Sigmoid colon (tissue), 7 donors: Measurements from ENCODE around the gene FAM98C. TPM values are rescaled to one million over a fixed set of nuclear protein-coding genes. Genes with fewer than 3 reads are reported as not detected.

ENCODE experiments used
- DNase-seq: peaks from one replicate; pipeline ENCODE4 v3.0.0-alpha.2; 2019
- H3K27ac ChIP-seq, 4 donors: fragments of 200-600 bp; sonication (generic); one replicate each; pipeline ENCODE4 v1.5.1; 2016 to 2019; ENCODE audit warnings: mild to moderate bottlenecking in 1 of 4
- H3K27me3 ChIP-seq, 3 donors: fragments of 200-600 bp; sonication (generic); one replicate each; pipeline ENCODE4 v1.5.1; 2019; ENCODE audit warnings: mild to moderate bottlenecking in 1 of 3
- H3K36me3 ChIP-seq, 4 donors: fragments of 200-600 bp; sonication (generic); one replicate each; pipeline ENCODE4 v1.5.1; 2016 to 2019
- H3K4me1 ChIP-seq, 4 donors: fragments of 200-600 bp; sonication (generic); one replicate each; pipeline ENCODE4 v1.5.1; 2017 to 2019
- H3K4me3 ChIP-seq, 4 donors: fragments of 200-600 bp; sonication (generic); one replicate each; pipeline ENCODE4 v1.5.1; 2017 to 2019; ENCODE audit warnings: mild to moderate bottlenecking in 2 of 4, moderate library complexity in 1 of 4
- H3K9me3 ChIP-seq, 4 donors: fragments of 200-600 bp in 3 of 4; sonication (generic) in 3 of 4; one replicate each; pipeline versions ENCODE4 v1.5.1 to v1.6.1; 2013 to 2019
- EP300 ChIP-seq, 4 donors: sonication (generic); formaldehyde crosslinking; IDR thresholded peaks; one replicate each; pipeline ENCODE4 v1.6.1; 2017; ENCODE audit warnings: antibody characterized with exemption in 4 of 4
- POLR2A ChIP-seq, 2 donors: fragments of 450-650 bp; IDR thresholded peaks; one replicate each; pipeline ENCODE4 v1.6.1; 2016; ENCODE audit warnings: antibody characterized with exemption in 2 of 2, mild to moderate bottlenecking in 2 of 2, moderate library complexity in 2 of 2
- POLR2AphosphoS5 ChIP-seq, 4 donors: sonication (generic); formaldehyde crosslinking; IDR thresholded peaks; one replicate each; pipeline ENCODE4 v1.6.1; 2017; ENCODE audit warnings: antibody characterized with exemption in 4 of 4
- WGBS, 2 donors: extraction: QIAGEN DNeasy Blood & Tissue Kit; methylation state at CpG; one replicate each; pipeline ENCODE4 v1.1.7; 2013; 5-methylcytosine and 5-hydroxymethylcytosine counted together
- intact Hi-C: fragments of 100-400 bp; cut with DNase I; formaldehyde crosslinking; loops from one replicate; pipeline ENCODE4 v1.15.1; 2023
- polyA plus RNA-seq, 3 donors: library from polyadenylated mRNA; stranded (reverse); fragments of 200-250 nt; gene quantifications; one replicate each; pipeline ENCODE4 v1.2.3, GENCODE V29; 2013
- total RNA-seq, 4 donors: library from RNA; depleted of rRNA; stranded (reverse); fragments of >200 nt; gene quantifications; one replicate each; pipeline ENCODE4 v1.1.0, GENCODE V29; 2016
- TF ChIP-seq, protein P1 (sequence below), 4 experiments: fragments of 450-650 bp in 3 of 4; fragments of 200-600 bp in 1 of 4; IDR thresholded peaks; one replicate each; pipeline ENCODE4 v1.5.1; 2016 to 2019; ENCODE audit warnings: antibody characterized with exemption in 4 of 4, mild to moderate bottlenecking in 3 of 4, moderate library complexity in 2 of 4
- donor health status: healthy with polysubstance abuse.
- donor health status: Bipolar disorder and iron deficiency.
- donor health status: healthy.

Gene FAM98C
- total and polyA plus RNA-seq, 7 donors = 17.2 to 30.0 (median 26.1) TPM

- no peak for DNase-seq
- no peaks in the 10 kb centered on the region for H3K36me3 ChIP-seq
Measured at GRCh38 chr19:38452430-38453366, 49.8 kb downstream of the FAM98C start.

GRCh38 chr19:38453596-38453995 is 50.7 kb downstream of the FAM98C start:
- no peaks in the 10 kb centered on the region for H3K4me1 ChIP-seq
- WGBS, 2 donors = 60 to 71% methylated on average over 3 of the region's 3 CpGs
- H3K36me3 ChIP-seq = no peaks in the 10 kb centered on the region
- H3K27me3 ChIP-seq = no peaks in the 10 kb centered on the region
- TF ChIP-seq, protein P1, sequence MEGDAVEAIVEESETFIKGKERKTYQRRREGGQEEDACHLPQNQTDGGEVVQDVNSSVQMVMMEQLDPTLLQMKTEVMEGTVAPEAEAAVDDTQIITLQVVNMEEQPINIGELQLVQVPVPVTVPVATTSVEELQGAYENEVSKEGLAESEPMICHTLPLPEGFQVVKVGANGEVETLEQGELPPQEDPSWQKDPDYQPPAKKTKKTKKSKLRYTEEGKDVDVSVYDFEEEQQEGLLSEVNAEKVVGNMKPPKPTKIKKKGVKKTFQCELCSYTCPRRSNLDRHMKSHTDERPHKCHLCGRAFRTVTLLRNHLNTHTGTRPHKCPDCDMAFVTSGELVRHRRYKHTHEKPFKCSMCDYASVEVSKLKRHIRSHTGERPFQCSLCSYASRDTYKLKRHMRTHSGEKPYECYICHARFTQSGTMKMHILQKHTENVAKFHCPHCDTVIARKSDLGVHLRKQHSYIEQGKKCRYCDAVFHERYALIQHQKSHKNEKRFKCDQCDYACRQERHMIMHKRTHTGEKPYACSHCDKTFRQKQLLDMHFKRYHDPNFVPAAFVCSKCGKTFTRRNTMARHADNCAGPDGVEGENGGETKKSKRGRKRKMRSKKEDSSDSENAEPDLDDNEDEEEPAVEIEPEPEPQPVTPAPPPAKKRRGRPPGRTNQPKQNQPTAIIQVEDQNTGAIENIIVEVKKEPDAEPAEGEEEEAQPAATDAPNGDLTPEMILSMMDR (IDR thresholded peaks at IDR 0.05) = no peak
- TF ChIP-seq POLR2AphosphoS5 (IDR thresholded peaks at IDR 0.05) (no peak), POLR2A (IDR thresholded peaks at IDR 0.05) (no peak), EP300 (IDR thresholded peaks at IDR 0.05) (no peak)
- H3K4me3 ChIP-seq = no peak overlapping the region
- no peaks in the 10 kb centered on the region for H3K9me3 ChIP-seq
- no peak for DNase-seq
- intact Hi-C loops = no loop called here
- no peak overlapping the region for H3K27ac ChIP-seq

More at GRCh38 chr19:38452430-38453366, 49.8 kb downstream of the FAM98C start:
- Histone ChIP-seq H3K9me3 (no peaks in the 10 kb centered on the region), H3K4me1 (no peaks in the 10 kb centered on the region), H3K4me3 (no peak overlapping the region), H3K27me3 (no peaks in the 10 kb centered on the region), H3K27ac (no peak overlapping the region)
- 67 to 75% methylated on average over 45 of the region's 45 CpGs for WGBS, 2 donors
- intact Hi-C loops = no loop called here
- TF ChIP-seq POLR2AphosphoS5 (IDR thresholded peaks at IDR 0.05) (no peak), POLR2A (IDR thresholded peaks at IDR 0.05) (no peak), EP300 (IDR thresholded peaks at IDR 0.05) (no peak)
- TF ChIP-seq, protein P1 (IDR thresholded peaks at IDR 0.05) = no peak

- DNase-seq = no peak
- WGBS, 2 donors = 64 to 72% methylated on average over 4 of the region's 4 CpGs
- H3K36me3 ChIP-seq = no peaks in the 10 kb centered on the region
- no peak overlapping the region for H3K4me3 ChIP-seq
- TF ChIP-seq, protein P1 (IDR thresholded peaks at IDR 0.05) = no peak
- no peak for TF ChIP-seq EP300 (IDR thresholded peaks at IDR 0.05)
- no peak for TF ChIP-seq POLR2AphosphoS5 (IDR thresholded peaks at IDR 0.05)
- no peak for TF ChIP-seq POLR2A (IDR thresholded peaks at IDR 0.05)
- no peaks in the 10 kb centered on the region for H3K4me1 ChIP-seq
- H3K27ac ChIP-seq = no peak overlapping the region
- intact Hi-C loops = no loop called here
- no peaks in the 10 kb centered on the region for H3K9me3 ChIP-seq
- no peaks in the 10 kb centered on the region for H3K27me3 ChIP-seq
Measured at GRCh38 chr19:38455031-38455430, 52.1 kb downstream of the FAM98C start.

DNA sequence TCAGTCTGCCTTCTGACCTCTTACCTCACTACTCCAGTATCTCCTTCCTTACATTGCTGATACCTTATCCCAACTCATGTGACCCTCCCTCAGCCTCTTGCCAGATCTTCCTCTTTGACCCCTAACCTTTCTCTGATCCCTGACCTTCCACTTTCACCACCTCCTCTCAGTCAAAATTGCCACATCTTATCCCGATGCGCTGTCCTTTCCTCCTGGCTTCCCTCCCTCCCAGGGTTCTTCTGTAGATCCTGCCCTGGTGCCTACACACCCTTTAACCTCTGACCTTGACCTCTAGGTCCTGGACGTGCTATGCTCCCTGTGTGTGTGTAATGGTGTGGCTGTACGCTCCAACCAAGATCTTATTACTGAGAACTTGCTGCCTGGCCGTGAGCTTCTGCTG is 54.3 kb downstream of the FAM98C start:
- Histone ChIP-seq H3K4me1 (no peaks in the 10 kb centered on the region), H3K36me3 (no peaks in the 10 kb centered on the region), H3K27ac (no peak overlapping the region), H3K4me3 (no peak overlapping the region), H3K27me3 (no peaks in the 10 kb centered on the region), H3K9me3 (no peaks in the 10 kb centered on the region)
- intact Hi-C loops = no loop called here
- no peak for DNase-seq
- 62 to 76% methylated on average over 5 of the region's 5 CpGs for WGBS, 2 donors
- no peak for TF ChIP-seq POLR2AphosphoS5 (IDR thresholded peaks at IDR 0.05)
- TF ChIP-seq, protein P1 (IDR thresholded peaks at IDR 0.05) = no peak
- TF ChIP-seq EP300 (IDR thresholded peaks at IDR 0.05) = no peak
- no peak for TF ChIP-seq POLR2A (IDR thresholded peaks at IDR 0.05)
